CD4-positive, alpha-beta T cell (primary cell): ENCODE results near the gene CLDN6. TPM values are rescaled to one million over a fixed set of nuclear protein-coding genes. Genes with fewer than 3 reads are reported as not detected.
A peak's percentile ranks its signal among the peaks of the same experiment; 100 is the strongest.

ENCODE experiments used
- ATAC-seq: fragments of 200-7000 bp; cut with Tn5 transposase; one replicate; pipeline ENCODE4 v1.10.0; 2022; ENCODE audit warnings: mild to moderate bottlenecking; ENCODE audit not compliant: poor library complexity
- CTCF ChIA-PET: fragments of 350-600 bp; sonication (Branson Sonifier 250); formaldehyde crosslinking; loops from one replicate; lab custom pipeline; 2021; ENCODE audit warnings: antibody characterized with exemption, inconsistent platforms; lab: Charles Lee
- POLR2A ChIA-PET: fragments of 350-600 bp; sonication (Branson Sonifier 250); formaldehyde crosslinking; loops from one replicate; lab custom pipeline; 2021; ENCODE audit warnings: antibody characterized with exemption, inconsistent platforms; lab: Charles Lee
- DNase-seq, 14 experiments: peaks; one replicate each; pipeline ENCODE4 v3.0.0-alpha.2; 2013 to 2020; ENCODE audit warnings: mixed read lengths in 2 of 14
- H3K27ac ChIP-seq, 2 donors: one replicate each; pipeline versions ENCODE4 v1.5.1 to v1.7.0; 2013; ENCODE audit warnings: low read length in 2 of 2, low read depth in 1 of 2, mild to moderate bottlenecking in 1 of 2
- H3K27me3 ChIP-seq, 2 experiments: 1 replicate in 1 of 2; 2 replicates in 1 of 2; pipeline versions ENCODE4 v1.6.1 to v1.7.0; 2013; ENCODE audit warnings: low read length in 2 of 2, control low read depth in 1 of 2, mild to moderate bottlenecking in 1 of 2, moderate library complexity in 1 of 2; ENCODE audit not compliant: insufficient read depth in 2 of 2, control insufficient read depth in 1 of 2
- H3K36me3 ChIP-seq: one replicate; pipeline ENCODE4 v1.6.1; 2013; ENCODE audit warnings: low read length, control low read depth; ENCODE audit not compliant: insufficient read depth
- H3K4me1 ChIP-seq: one replicate; pipeline ENCODE4 v1.6.1; 2013; ENCODE audit warnings: low read length, control low read depth; ENCODE audit not compliant: insufficient read depth
- H3K4me3 ChIP-seq: one replicate; pipeline ENCODE4 v1.5.1; 2013; ENCODE audit warnings: mild to moderate bottlenecking, low read length, moderate library complexity
- H3K9me3 ChIP-seq, 2 experiments: 1 replicate in 1 of 2; 2 replicates in 1 of 2; pipeline versions ENCODE4 v1.6.1 to v1.7.0; 2013; ENCODE audit warnings: low read length in 2 of 2, mild to moderate bottlenecking in 2 of 2, control low read depth in 1 of 2, moderate library complexity in 1 of 2; ENCODE audit not compliant: control insufficient read depth in 1 of 2, insufficient read depth in 1 of 2
- H3K27ac Mint-ChIP-seq: one replicate; pipeline ENCODE4 v1.8.0; 2020; ENCODE audit warnings: mixed read lengths
- H3K27me3 Mint-ChIP-seq: one replicate; pipeline ENCODE4 v1.8.0; 2021; ENCODE audit warnings: mixed read lengths
- H3K36me3 Mint-ChIP-seq: one replicate; pipeline ENCODE4 v1.8.0; 2021; ENCODE audit warnings: low read depth, mixed read lengths
- H3K4me1 Mint-ChIP-seq: one replicate; pipeline ENCODE4 v1.8.0; 2021; ENCODE audit warnings: low read depth, mixed read lengths
- H3K4me3 Mint-ChIP-seq: one replicate; pipeline ENCODE4 v1.8.0; 2020; ENCODE audit warnings: mild to moderate bottlenecking, mixed read lengths
- H3K9me3 Mint-ChIP-seq: one replicate; pipeline ENCODE4 v1.8.0; 2020; ENCODE audit warnings: mixed read lengths
- intact Hi-C, 2 experiments: fragments of 100-400 bp; cut with DNase I in 1 of 2; cut with micrococcal nuclease in 1 of 2; formaldehyde crosslinking; loops; one replicate each; pipeline versions ENCODE4 v1.15.1 to v1.9.0; 2023 to 2025; cut with DNase I, micrococcal nuclease
- total RNA-seq, 174 experiments: library from RNA in 2 of 174; stranded (reverse) in 2 of 174; gene quantifications; one replicate each; pipeline ENCODE4 v1.2.3 and lab custom pipeline; 2021 to 2026
- TF ChIP-seq, protein P1 (sequence below): fragments of 200-600 bp; IDR thresholded peaks from one replicate; pipeline ENCODE4 v1.8.0; 2022; ENCODE audit warnings: antibody characterized with exemption, mild to moderate bottlenecking

The CLDN6 gene
- total RNA-seq, 2 experiments from 2014 or later, result not detected

DNA sequence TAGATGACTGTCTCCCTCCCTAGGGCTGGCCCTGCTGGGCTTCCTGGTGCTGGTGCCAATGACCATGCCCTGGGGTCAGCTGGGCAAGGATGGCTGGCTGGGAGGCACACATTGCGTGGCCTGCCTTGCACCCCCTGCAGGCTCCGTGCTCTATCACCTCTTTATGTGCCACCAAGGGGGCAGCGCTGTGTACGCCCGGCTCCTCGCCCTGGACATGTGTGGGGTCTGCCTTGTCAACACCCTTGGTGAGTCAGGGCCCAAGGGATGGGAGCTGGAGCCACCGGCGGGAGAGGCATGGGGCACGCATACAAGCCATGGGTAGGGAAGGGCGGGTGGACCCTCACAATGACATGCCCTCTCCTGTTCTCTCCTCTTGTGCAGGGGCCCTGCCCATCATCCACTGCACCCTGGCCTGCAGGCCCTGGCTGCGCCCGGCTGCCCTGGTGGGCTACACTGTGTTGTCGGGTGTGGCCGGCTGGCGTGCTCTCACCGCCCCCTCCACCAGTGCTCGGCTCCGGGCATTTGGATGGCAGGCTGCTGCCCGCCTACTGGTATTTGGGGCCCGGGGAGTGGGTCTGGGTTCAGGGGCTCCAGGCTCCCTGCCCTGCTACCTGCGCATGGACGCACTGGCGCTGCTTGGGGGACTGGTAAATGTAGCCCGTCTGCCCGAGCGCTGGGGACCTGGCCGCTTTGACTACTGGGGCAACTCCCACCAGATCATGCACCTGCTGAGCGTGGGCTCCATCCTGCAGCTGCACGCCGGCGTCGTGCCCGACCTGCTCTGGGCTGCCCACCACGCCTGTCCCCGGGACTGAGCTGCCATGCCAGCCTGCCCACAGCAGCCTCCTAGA, 46.6 kb downstream of the CLDN6 start:
- Mint-ChIP-seq H3K27ac (no peak overlapping the region), H3K9me3 (no peaks in the 10 kb centered on the region), H3K4me1 (peaks cover 19% of the 10 kb centered on the region), H3K4me3 (peak overlapping the region; percentile 67), H3K36me3 (no peaks in the 10 kb centered on the region), H3K27me3 (peaks cover 22% of the 10 kb centered on the region)
- Histone ChIP-seq H3K9me3 (peaks cover 0 to 15% of the 10 kb centered on the region in 2 experiments), H3K4me1 (peaks cover 39% of the 10 kb centered on the region), H3K36me3 (no peaks in the 10 kb centered on the region), H3K4me3 (no peak overlapping the region), H3K27me3 (peaks cover 15 to 25% of the 10 kb centered on the region in 2 experiments), H3K27ac (no peak overlapping the region)
- intact Hi-C loops, result no loop called here
- ChIA-PET CTCF (no interaction called here), POLR2A (interaction anchor here (5.0 kb wide), 1 partner anchor 9 kb away, joined by 22 read pairs; the partner anchor contains the start of gene PKMYT1)
- TF ChIP-seq, protein P1, sequence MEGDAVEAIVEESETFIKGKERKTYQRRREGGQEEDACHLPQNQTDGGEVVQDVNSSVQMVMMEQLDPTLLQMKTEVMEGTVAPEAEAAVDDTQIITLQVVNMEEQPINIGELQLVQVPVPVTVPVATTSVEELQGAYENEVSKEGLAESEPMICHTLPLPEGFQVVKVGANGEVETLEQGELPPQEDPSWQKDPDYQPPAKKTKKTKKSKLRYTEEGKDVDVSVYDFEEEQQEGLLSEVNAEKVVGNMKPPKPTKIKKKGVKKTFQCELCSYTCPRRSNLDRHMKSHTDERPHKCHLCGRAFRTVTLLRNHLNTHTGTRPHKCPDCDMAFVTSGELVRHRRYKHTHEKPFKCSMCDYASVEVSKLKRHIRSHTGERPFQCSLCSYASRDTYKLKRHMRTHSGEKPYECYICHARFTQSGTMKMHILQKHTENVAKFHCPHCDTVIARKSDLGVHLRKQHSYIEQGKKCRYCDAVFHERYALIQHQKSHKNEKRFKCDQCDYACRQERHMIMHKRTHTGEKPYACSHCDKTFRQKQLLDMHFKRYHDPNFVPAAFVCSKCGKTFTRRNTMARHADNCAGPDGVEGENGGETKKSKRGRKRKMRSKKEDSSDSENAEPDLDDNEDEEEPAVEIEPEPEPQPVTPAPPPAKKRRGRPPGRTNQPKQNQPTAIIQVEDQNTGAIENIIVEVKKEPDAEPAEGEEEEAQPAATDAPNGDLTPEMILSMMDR, result no peak
- no peak for ATAC-seq
- no peak for DNase-seq

- H3K36me3 ChIP-seq, result no peaks in the 10 kb centered on the region
- H3K9me3 ChIP-seq, result peaks cover 0 to 22% of the 10 kb centered on the region in 2 experiments
- peaks cover 28% of the 10 kb centered on the region for H3K27me3 Mint-ChIP-seq
- H3K4me1 ChIP-seq, result peaks cover 47% of the 10 kb centered on the region
- peaks cover 23 to 33% of the 10 kb centered on the region in 2 experiments for H3K27me3 ChIP-seq
- DNase-seq (no peak), ATAC-seq (no peak)
- no peaks in the 10 kb centered on the region for H3K9me3 Mint-ChIP-seq
- H3K36me3 Mint-ChIP-seq, result no peaks in the 10 kb centered on the region
- intact Hi-C loops, result no loop called here
- POLR2A ChIA-PET, result interaction anchor here (5.0 kb wide), 1 partner anchor 10 kb away, joined by 22 read pairs; the partner anchor contains the start of gene PKMYT1
- CTCF ChIA-PET, result interaction anchor here (1.0 to 1.3 kb wide), 3 partner anchors 11 to 61 kb away, joined by 3 to 4 read pairs (median 3); no protein-coding TSS in a partner anchor
- no peak overlapping the region for H3K27ac Mint-ChIP-seq
- no peak overlapping the region for H3K27ac ChIP-seq
- H3K4me3 Mint-ChIP-seq, result peak overlapping the region; percentile 67
- TF ChIP-seq, protein P1, result no peak
- H3K4me1 Mint-ChIP-seq, result peaks cover 19% of the 10 kb centered on the region
- peak overlapping the region; percentile 56 for H3K4me3 ChIP-seq
These were observed 47.4 kb downstream of the CLDN6 start for GRCh38 chr16:2970563-2970962.

- Mint-ChIP-seq H3K27me3 (peaks cover 33% of the 10 kb centered on the region), H3K9me3 (no peaks in the 10 kb centered on the region), H3K27ac (no peak overlapping the region), H3K4me3 (peak overlapping the region; percentile 38), H3K36me3 (no peaks in the 10 kb centered on the region), H3K4me1 (peaks cover 23% of the 10 kb centered on the region)
- Histone ChIP-seq H3K4me1 (peaks cover 54% of the 10 kb centered on the region), H3K27ac (no peak overlapping the region), H3K9me3 (peaks cover 0 to 23% of the 10 kb centered on the region in 2 experiments), H3K36me3 (no peaks in the 10 kb centered on the region), H3K4me3 (peak overlapping the region; percentile 56), H3K27me3 (peaks cover 29 to 37% of the 10 kb centered on the region in 2 experiments)
- intact Hi-C loops, result loop anchor here in 1 of 2 experiments (1.0 kb wide), 1 partner anchor 10 kb away; the partner anchor contains the start of gene PKMYT1
- ChIA-PET POLR2A (interaction anchor here (1.0 to 5.0 kb wide), 2 partner anchors 11 to 58 kb away, joined by 3 to 22 read pairs; partner anchors contain the start of genes FLYWCH1 and PKMYT1), CTCF (interaction anchor here (1.0 to 1.3 kb wide), 3 partner anchors 11 to 62 kb away, joined by 3 to 4 read pairs (median 3); no protein-coding TSS in a partner anchor)
- DNase-seq (peak in 13 of 14 experiments; percentile 39 to 85 (median 56)), ATAC-seq (peak; percentile 69)
- TF ChIP-seq, protein P1, result no peak
These were observed 48.1 kb downstream of the CLDN6 start for GRCh38 chr16:2969545-2970521.
